ENCODE results near the gene RAP1GAP.

Gene RAP1GAP

DNA sequence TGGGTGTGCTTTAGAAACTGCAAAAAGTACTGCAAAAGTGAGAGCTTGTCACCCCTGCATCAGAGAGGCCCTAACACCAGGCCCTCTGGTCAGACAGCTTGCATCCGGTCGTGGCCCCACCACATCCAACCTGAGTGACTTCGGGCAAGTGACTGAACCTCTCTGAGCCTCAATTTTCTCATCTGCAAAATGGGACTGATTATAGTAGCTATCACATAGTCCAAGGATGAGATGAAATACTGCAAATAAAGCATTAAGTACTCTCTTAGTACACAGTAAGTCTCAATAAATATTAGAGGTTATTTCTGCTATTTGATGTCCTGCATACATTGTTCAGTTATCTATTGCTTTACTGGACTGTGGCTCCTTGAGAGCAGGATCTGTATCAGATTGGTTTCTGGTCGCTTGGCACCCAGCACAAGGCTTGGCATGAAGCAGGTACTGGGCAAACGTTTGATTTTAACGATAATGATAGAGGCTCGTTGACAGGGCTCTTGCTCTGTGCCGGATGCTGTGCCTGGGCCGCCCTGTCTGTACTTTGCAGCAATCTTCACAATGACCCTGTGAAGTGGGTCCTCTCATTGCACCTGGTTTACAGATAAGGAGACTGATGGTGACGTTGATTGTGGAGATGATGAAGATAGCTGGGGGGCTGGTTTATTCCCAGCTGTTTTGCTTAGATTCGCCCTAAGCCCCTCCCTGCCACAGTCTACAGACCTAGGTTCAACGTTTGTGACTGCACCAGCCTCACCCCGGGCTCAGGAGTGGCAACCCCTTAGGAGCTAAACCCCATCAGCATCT, 43.6 kb downstream of the RAP1GAP start:
- no peak for DNase-seq (ENCODE audit: low read depth)

DNA sequence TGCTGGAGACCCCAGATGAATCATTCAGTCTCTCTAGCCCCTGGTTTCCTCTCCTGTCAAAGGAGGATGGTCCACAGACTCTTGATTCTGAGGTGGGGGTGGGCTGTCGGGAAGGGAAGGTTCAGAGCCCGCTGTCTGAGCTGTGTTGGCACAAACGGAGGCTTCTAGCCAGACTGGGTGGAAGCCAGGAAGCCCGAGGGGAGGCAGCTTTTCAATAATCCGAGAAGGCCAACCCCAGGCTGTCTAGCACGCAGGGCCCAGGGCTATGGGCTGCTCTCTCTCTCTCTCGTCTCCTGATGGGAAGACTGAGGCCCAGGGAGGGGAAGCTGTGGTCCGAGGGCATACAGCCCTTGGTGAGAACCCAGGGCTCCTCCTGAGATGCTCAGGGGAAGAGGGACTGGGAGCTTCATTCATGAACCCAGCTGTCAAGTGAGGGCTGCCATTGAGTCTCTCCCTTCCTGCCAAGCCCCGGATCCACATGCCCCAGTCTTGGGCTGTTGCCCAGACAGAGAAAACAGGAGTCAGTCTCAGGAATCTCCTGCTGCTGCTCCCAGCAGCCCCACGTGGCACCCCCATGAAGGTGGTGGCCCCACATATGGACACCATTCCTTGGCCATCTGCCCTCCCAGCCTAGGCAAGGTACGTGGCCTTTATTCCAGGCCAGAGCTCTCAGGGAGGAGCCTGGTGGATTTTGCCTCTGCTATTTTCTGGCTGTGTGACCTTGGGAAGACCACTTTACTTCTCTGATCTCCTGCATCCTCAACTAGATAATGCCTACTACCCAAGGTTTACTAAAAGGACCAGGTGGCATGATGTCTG, 44.4 kb downstream of the RAP1GAP start:
- no peak for DNase-seq (ENCODE audit: low read depth)

DNA sequence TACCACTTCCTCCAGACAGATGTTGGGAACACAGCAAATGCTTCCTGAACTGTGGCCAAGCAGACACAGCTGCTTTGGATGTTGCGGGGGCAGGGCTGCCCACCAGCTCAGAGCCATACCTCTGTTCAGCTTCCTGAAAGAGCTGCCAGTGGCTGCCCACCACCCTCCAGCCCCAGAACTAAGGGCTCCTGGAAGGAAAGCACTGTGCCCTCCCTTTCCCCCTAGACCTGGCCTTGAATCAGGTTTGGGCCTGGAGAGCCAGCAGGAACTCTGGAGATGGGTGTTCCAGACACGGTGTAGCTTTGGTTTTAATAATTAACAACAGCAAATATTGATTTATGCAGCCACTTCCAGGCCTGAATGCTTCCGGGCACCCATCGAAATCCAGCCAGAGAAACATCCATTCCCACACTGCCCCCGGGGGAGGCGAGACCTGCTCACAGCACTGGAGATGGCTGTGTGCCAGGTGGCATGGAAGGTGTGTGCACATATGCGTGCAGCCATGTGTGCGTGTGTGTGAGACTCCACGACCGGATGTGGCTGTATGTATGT, 45.7 kb downstream of the RAP1GAP start:
- DNase-seq (ENCODE audit: low read depth): no peak

DNA sequence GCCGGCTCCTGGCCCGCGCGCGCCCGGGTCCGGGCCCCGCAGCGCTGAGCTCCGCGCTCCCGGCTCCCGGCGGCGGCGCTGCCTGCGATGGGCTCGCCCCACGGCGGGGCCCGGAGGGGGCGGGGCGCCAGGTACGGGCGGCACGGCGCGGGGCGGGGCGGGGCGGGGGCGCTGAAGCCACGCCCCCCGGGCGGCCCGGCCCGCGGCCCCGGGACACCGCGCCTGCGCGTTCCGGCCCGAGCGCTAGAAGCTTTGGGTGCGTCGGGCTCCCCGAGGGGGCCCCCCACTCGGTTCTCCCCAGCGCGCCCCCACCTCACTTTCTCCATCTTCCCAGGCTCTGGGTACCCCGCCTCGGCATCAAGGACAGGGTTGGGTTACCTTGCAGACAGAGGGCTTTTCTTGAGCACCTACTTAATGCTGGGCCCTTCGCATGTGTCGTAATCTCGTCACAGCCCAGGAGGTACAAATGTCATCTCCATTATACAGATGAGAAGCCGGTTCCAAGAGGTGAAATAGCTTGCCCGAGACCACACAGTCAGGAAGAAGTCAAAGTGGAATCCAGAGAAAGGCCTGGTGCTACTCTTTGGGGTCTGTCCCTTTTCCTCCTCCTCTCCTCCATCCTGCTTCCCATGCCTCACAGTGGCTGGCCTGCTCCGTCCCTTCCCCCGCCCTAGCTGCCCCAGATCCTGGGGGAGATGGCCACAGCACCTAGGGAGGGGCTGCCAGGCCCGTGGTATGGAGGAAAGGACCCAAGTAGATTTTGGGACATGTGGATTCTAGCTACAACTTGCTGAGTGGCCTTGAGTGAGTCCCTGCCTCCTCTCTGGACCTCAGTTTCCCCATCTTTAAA, 46.5 kb downstream of the RAP1GAP start:
- peak; percentile 19 for DNase-seq (ENCODE audit: low read depth)

DNA sequence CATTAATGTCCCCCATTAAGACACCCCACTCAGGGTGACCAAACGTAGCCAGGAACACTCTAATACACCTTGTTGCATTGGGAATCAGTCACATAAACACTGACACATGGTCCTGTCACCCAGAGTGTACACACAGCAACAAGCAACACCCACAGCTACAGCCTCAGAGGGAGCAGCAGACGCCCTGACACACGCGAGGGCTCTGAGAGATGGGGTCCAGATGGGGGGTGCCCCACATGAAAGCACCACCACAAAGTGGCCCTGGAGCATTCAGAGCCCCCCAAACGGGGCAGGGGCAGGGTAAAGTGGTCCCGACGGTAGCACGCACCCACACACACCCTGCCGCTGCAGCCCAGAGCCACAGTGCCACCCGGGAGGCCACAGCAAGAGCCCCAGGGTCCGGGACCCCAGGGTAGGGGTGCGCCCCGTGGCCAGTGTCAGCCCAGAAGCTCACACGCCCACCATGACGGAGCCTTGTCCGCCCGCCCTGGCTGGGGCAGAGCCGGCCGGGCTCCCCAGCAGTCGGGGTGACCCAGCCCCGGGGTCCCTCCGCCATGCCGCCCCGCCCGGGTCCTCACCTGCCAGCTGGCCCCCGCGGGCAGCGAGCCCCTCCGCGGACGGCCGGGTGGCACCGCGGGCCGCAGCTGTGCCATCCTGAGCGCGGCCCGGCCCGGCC, 47.3 kb downstream of the RAP1GAP start:
- no peak for DNase-seq (ENCODE audit: low read depth)

DNA sequence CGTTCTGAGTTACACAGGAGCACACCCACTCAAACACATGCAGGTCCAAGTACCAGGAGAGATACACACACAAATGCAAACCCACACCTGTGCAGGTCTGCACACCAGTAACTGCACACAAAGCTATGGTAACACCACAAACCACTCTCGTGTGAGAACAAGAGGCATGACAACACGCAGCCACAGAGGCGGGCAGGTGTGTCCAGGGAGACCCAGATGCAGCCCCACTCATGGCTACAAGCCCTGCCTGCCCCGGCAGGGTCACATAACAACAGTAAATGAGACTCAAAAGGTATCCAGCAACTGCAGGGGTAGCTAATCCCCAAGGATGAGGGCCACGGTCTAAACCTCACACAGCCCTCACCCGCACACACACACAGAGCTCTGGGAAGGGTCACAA, 48.1 kb downstream of the RAP1GAP start:
- DNase-seq (ENCODE audit: low read depth): no peak

DNA sequence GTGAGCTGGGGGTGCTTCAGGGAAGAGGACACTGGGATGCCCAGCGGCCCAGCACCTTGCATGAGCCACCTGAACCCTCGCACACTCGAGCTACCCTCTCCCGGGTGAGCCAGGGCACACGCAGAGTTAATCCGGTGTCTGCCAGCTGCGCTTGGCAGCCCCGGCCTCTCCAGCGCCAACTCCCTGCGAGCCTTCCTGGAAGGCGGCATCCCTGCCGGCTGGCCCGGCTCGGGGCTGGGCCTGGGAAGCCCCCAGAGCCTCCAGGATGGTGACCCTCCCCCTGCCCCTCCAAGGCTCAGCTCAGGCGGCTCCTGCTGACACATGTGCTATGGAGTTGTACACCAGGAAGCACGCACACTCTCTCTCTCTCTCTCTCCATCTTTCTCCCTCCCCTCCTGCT, 48.7 kb downstream of the RAP1GAP start:
- no peak for DNase-seq (ENCODE audit: low read depth)

DNA sequence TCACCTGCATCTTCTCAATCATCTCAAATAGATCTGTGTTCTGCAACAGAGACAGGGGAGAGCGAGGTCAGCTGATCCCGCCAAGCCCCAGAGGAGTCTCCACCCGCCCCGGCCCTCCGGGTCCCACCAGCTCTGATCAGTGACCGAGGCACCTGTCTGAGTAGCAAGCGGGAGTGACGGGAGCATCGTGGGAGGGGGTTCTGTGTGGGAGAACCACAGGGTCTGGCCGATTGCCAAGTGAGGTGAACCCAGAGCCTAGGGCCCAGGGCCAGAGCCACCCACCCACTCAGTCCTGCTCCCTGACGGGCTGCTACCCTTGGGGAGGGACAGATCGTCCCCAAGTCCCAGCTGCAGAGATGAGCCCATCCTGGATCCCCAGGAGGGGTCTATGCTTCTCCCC, 49.1 kb downstream of the RAP1GAP start:
- no peak for DNase-seq (ENCODE audit: low read depth)

DNA sequence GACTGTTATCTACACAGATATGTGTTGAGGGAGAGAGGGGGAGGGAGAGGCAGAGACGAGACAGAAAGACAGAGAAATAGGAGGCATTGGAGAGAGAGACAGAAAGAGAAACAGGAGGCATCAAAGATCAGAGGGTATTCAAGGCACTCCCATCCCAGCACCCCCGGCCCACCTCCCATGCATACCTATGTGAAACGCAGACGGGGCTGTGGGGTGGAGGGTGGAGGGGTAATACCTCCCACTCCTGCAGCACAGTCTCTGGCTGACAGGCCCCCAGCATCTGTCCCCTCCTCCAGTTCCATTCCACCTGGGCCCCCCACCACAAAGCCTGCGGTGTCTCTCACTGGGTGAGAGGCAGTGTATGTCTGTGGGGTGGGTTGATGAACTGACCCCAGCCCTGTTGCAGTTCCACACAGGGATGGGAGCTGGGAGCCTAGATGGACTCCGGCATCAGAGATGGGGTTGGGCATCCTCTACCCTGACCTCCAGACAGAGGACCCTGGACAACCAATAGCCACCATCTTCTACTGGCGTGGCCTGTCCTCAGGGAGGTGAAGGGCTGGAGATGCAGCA, 49.7 kb downstream of the RAP1GAP start:
- DNase-seq (ENCODE audit: low read depth): no peak

DNA sequence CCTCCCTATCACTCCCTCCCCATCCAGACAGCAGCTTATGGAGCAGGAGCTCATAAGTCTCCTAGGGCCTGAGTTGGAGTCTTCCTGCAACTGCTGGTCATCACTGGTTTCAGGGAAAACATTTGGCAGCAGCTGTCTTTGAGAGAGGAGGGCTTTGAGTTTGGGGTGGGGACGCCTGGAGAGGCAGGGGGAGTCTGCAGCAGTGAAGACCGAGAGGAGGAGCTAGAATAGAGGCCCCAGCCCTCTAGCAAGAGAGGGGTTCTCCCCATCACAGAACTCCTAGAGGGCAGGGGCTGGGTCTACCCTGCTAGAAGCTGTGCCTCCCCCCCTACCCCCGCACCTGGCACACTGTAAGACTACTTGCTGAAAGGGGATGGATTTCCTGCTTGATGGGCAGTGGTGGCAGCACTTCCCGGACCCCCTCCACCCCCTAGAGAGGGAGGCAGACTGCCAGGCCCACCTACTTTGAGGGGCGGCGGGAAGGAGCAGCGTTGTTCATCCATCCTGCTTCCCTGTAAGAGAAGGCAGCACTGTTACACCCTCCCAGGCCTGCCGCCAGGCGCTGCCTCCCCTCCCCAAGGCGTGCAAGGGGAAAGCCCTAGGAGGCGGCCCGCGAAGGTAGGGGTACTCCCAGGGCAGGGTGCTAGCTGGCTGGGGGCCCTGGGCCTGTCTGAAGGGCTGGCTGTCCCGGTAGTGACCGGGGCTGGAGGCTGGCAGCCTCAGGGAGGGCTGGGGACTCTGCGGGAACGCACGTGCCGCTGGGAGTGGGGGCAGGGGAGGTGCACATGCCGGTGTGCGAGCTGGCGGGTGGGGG, 50.4 kb downstream of the RAP1GAP start:
- DNase-seq (ENCODE audit: low read depth): no peak

DNA sequence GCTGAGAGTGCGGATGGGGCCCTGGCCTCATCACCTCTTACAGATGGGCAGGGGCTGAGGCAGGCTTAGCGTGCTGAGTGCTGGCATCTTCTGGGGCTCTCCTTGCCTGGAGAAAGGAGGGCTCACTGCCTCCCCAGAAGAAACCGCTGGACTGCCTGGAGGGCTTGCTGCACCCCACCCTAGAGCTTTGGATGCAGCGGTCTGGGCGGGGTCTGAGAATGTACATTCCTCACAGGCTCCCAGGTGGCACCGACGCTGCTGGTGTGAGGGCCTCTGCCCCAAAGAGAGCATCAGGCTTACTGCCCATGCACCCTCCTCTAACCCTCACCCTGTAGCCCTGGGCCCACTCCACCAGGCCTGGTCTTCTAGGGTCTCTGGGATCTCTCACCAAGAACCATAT, 51.1 kb downstream of the RAP1GAP start:
- DNase-seq (ENCODE audit: low read depth): no peak

DNA sequence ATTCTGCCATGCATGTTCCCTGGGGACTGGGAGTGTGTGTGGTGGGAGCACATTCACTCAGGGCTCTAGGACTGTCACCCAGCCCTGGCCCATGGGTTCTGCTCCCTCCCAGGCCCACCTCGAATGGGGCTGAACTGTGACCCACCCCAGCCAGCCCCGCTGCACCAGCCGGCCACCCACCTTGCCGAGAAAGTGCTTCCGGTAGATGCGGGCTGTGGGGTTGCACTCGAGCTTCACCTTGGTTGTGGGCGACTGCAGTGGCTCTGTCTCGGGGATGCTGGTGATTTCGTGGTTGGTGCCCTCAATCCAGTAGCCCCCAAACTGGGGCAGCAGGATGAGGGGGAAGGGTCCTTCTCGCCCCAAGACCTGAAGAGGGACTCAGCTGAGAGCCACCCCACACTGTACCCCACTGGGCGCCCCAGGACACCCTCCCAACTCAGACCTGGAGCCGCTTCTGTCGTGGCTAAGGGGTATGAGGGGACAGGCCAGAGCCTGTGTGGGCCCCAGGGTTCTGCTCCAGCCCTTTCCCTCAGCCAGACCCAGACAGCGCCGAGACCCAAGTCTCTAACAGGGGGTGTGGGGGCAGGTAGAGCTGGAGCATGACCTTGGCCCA, 51.9 kb downstream of the RAP1GAP start:
- no peak for DNase-seq (ENCODE audit: low read depth)

DNA sequence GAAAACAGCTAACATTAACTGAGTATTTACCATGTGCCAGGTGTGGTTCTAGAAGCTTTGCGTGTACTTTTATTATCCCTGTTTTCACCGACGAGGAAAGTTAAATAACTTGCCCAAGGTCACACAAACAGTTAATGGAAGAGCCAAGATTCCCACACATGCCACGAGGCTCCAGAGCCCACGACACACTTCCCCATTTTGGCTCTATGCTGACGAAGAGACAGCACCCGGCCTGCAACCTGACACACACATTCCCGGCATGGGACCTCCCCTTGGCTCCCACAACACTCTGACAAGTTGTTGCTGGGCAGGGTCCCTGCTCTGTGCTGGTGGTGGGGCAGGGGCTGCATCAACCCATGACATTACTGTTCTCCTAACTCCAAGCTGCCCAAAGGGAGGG, 52.8 kb downstream of the RAP1GAP start:
- DNase-seq (ENCODE audit: low read depth): no peak

DNA sequence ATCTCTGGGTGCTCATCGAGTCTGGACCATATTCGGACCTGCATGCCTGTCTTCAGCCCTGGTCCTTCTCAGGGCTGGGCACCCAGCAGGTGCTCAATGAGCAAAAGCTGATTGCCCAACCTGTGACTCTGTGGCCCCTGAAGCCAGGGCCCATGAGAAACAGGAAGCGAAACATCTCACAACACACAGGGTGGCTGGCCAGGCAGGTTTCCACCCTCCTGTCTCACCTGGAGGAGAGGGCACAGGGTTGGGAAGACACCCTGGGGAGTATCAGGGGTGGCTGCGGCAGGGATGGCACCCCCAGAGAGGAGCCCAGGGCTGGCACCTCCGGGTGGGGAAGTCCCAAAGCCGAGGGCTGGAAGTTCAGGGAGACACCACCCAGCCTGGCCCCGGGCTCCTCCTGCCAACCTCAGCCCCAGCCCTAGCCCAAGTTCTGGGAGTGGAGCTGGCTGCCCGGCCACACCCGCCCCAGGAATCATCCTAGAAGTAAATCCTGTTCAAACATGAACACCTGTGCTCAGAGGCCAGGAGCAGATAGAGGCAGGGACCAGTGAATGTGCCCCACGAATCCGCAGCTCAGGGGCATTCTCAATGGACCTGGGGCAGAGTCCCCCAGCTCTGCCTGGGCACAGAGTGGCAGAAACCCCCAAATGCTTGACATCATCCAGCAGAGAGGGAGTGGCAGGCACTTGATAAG, 54.6 kb downstream of the RAP1GAP start:
- DNase-seq (ENCODE audit: low read depth): no peak

DNA sequence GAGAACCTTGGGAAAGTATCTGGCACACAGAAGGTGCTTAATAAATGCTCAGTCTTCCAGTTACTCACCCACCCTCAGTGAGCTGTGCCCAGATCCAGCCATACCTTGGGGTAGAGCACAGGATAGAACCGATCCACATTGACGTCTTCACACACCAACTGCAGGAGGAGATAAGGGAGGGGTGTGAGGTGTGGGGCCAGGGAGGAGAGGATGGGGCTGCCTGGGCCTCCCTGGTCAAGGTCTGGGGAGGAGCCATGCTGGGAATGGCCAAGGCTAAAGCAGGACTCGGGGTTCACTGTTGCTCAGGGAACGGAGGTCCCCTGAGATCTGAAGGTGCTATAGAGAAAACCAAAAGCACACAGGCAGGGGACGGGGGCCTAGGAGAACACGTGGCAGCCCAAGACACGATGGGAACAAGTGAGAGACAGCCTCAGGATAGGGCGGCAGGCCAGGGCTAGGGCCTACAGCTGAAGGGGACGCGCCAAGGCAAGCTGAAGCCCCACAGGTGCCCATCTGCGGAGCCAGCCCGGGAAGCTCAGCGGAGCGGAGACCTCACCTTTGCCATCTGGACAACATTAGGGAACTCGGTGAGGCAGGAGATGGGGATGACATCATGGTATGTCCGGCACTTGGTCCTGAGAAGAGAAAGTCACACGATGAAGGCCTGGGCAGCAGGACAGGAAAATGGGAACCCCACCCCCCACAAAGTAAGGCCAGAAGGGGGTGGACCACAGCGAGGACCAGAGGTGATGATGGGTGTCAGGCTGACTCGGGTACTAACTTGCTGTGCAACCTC, 55.9 kb downstream of the RAP1GAP start:
- no peak for DNase-seq (ENCODE audit: low read depth)

DNA sequence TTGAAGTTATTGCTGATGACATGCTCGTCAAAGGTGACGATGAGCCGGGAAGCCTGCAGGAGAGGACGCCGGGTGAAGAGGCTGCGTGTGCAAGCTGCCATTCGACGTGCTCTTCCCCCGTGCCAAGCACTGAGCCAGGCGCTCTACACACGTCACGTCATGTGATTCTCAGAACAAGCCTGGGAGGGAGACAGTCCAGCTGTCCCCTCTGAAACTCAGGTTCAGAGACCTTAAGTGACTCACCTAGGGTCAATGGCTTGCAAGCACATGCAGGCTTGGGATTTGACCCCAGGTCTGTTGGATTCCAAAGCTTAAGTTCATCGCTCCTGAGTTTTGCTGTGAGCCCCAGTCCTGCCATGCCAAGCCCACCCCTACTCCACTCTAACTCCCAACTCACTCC, 57.1 kb downstream of the RAP1GAP start:
- DNase-seq (ENCODE audit: low read depth): no peak

DNA sequence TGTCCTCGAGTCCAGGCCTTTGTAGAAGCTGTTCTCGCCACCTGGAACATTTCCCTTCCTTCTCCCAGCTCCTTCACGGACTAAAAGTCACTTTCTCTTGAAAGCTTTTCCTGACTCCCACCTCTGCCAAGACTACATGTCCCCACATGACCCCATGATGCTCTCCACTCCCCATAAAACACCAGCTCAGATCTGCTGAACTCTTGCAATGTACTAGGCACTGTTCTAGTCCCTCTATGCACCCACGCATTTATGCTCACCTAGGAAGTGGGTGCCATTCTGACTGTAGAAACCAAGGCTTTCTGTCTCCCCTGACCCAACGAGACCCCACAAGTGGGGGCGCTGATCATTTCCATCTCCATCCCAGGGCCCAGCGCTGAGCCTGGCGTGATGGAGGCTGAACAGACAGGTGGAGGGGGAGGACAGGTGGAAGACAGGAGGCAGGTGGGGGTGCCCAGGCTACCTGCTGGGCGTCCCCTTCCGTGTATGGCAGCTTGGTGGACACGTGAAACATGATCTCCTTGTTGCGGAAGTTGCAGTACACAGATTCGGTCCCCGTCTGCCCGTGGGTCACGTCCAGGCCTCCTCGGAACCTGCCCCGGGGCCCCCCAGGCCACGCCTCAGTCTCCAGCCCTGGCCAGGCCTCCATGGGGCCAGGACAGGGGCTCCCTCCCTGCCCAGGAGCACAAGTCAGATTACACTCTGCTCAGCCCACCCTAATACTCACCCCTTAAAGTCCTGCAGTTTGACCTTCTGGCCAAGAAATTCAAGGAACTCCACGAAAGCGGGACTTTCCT, 58.0 kb downstream of the RAP1GAP start:
- no peak for DNase-seq (ENCODE audit: low read depth)

DNA sequence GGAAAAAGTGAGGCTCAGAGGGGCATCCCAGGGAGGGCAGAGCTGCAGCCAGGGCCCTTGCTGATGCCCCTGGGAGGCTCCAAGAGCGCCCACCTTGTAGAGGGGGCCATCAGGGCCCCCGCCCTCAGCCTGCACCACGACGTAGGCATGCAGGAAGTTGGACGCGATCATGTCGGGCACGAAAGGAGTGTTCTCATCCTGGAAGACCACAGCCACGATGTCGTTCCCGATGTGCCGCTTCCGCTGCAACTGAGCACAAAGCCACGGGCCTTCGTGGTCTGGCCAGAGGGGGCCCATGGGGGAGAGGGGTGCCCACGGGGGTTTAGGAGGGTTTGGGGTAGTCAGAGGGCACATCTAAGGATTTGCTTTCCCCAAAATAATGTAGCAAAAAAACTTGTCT, 59.1 kb downstream of the RAP1GAP start:
- no peak for DNase-seq (ENCODE audit: low read depth)
